Measurements from ENCODE around the gene CCR5AS.

The CCR5AS gene

GRCh38 chr3:46365737-46366524, 40.9 kb downstream of the CCR5AS start:
- no peak overlapping the region for H2BK120ac ChIP-seq (replicated peaks; ENCODE audit: low read depth, low read length)
- ChIA-PET CTCF (ENCODE audit: partially characterized antibody) (interaction anchor here (0.6 to 12.9 kb wide), 6 partner anchors 11 to 158 kb away, joined by 3 to 164 read pairs (median 4); partner anchors contain the start of gene CCR1), POLR2A (ENCODE audit: partially characterized antibody) (no interaction called here)
- no peak overlapping the region for H3K27ac ChIP-seq (ENCODE audit: low read depth, low read length)
- H2AFZ ChIP-seq (ENCODE audit: low read length): no peak overlapping the region
- H3K4me2 ChIP-seq (ENCODE audit: insufficient read depth in 1 of 2, low read depth in 2 of 2, low read length in 2 of 2): no peak overlapping the region
- H3K27me3 ChIP-seq (replicated peaks in 1 of 4; ENCODE audit: control insufficient read depth in 3 of 4, extremely low read depth in 1 of 4, insufficient read depth in 3 of 4, low read length in 3 of 4): peaks cover 0 to 5% (median 0%) of the 10 kb centered on the region in 4 experiments; a peak in 1 of 7 replicates
- no peak overlapping the region for H2BK15ac ChIP-seq (ENCODE audit: low read length)
- H3K23ac ChIP-seq (ENCODE audit: insufficient read length): no peak overlapping the region
- DNase-seq (ENCODE audit: low read depth in 1 of 2, low spot score in 2 of 2) (no peak), FAIRE-seq (no peak)
- no peak overlapping the region for H2BK20ac ChIP-seq (ENCODE audit: low read length)
- H4K91ac ChIP-seq (replicated peaks; ENCODE audit: insufficient read length, low read length): no peak overlapping the region
- H3K23me2 ChIP-seq (ENCODE audit: low read depth, low read length): no peaks in the 10 kb centered on the region
- H3K56ac ChIP-seq (replicated peaks; ENCODE audit: insufficient read length, low read depth, low read length): no peak overlapping the region
- H2BK5ac ChIP-seq (ENCODE audit: low read depth, low read length): no peak overlapping the region
- H3K14ac ChIP-seq (ENCODE audit: insufficient read length): no peak overlapping the region
- H3K4ac ChIP-seq (replicated peaks; ENCODE audit: insufficient read length, low read depth, low read length): no peak overlapping the region
- H4K8ac ChIP-seq (ENCODE audit: extremely low read depth, insufficient read depth, low read length): no peak overlapping the region
- H2AK5ac ChIP-seq (ENCODE audit: low read depth, low read length): no peak overlapping the region
- H3K4me1 ChIP-seq (replicated peaks in 1 of 4; ENCODE audit: control insufficient read depth in 3 of 4, insufficient read depth in 4 of 4, low read length in 3 of 4): no peaks in the 10 kb centered on the region
- no peak overlapping the region for H3K4me3 ChIP-seq (ENCODE audit: extremely low read depth in 1 of 4, insufficient read depth in 2 of 4, low read depth in 3 of 4, low read length in 4 of 4)
- no peak overlapping the region for H3K18ac ChIP-seq (ENCODE audit: extremely low read depth, low read length)
- no peak overlapping the region for H2BK12ac ChIP-seq (ENCODE audit: low read depth, low read length)
- no peaks in the 10 kb centered on the region for H3K79me2 ChIP-seq (ENCODE audit: control insufficient read depth in 1 of 2, insufficient read depth in 2 of 2, low read length in 2 of 2)
- H4K20me1 ChIP-seq (replicated peaks in 1 of 2; ENCODE audit: control insufficient read depth in 1 of 2, insufficient read depth in 2 of 2, low read length in 2 of 2): no peaks in the 10 kb centered on the region
- H3K79me1 ChIP-seq (ENCODE audit: low read depth, low read length): no peaks in the 10 kb centered on the region
- no peaks in the 10 kb centered on the region for H3K36me3 ChIP-seq (ENCODE audit: control insufficient read depth in 2 of 4, insufficient read depth in 4 of 4, low read length in 3 of 4)
- no peaks in the 10 kb centered on the region for H3K9me3 ChIP-seq (ENCODE audit: insufficient read depth in 2 of 2, low read depth in 1 of 2, low read length in 1 of 2)
- no peak overlapping the region for H3K9ac ChIP-seq (replicated peaks in 1 of 4; ENCODE audit: extremely low read depth in 1 of 4, low read depth in 3 of 4, low read length in 3 of 4)
- 95% methylated on average over 5 of the region's 5 CpGs; no CpG with 5 or more reads in 1 of the 2 experiments for WGBS, 2 experiments (ENCODE audit: extremely low coverage in 1 of 2, insufficient coverage in 1 of 2, insufficient read length in 1 of 2, insufficient replicate concordance in 2 of 2, low coverage in 1 of 2, low lambda C conversion rate in 2 of 2, missing lambda C conversion rate in 1 of 2)
- no peak overlapping the region for H4K5ac ChIP-seq (ENCODE audit: insufficient read length, low read depth, low read length)
- TF ChIP-seq, protein P1, sequence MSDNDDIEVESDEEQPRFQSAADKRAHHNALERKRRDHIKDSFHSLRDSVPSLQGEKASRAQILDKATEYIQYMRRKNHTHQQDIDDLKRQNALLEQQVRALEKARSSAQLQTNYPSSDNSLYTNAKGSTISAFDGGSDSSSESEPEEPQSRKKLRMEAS (IDR thresholded peaks at IDR 0.05): no peak
- no peak for TF ChIP-seq USF2 (IDR thresholded peaks at IDR 0.05; ENCODE audit: low read length)
- no peak for TF ChIP-seq TCF12 (IDR thresholded peaks at IDR 0.05; ENCODE audit: low read depth, low read length)
- no peak for TF ChIP-seq TAF1 (IDR thresholded peaks at IDR 0.05; ENCODE audit: low read depth, low read length)
- TF ChIP-seq RAD21 (IDR thresholded peaks at IDR 0.05 in 1 of 2, conservative IDR thresholded peaks at IDR 0.05 in 1 of 2; ENCODE audit: low read depth in 2 of 2, low read length in 2 of 2): no peak
- TF ChIP-seq KDM4A (IDR thresholded peaks at IDR 0.05; ENCODE audit: low read depth, low read length, severe bottlenecking): no peak
- TF ChIP-seq SP1 (IDR thresholded peaks at IDR 0.05; ENCODE audit: low read depth, low read length): no peak
- no peak for TF ChIP-seq GTF2F1 (IDR thresholded peaks at IDR 0.05; ENCODE audit: borderline replicate concordance, low read depth, low read length)
- TF ChIP-seq SP2 (IDR thresholded peaks at IDR 0.05; ENCODE audit: low read length): no peak
- TF ChIP-seq CHD1 (IDR thresholded peaks at IDR 0.05; ENCODE audit: low read depth, low read length): no peak
- no peak for TF ChIP-seq POLR2AphosphoS5 (IDR thresholded peaks at IDR 0.05; ENCODE audit: low read depth, low read length)
